ENCODE measurements around the gene LAMA2. TPM values are rescaled to one million over a fixed set of nuclear protein-coding genes. Genes with fewer than 3 reads are reported as not detected.
"Not testable (repeated sequence)": the region's sequence is repeated elsewhere in the genome, so short reads cannot be mapped to it uniquely, and the experiment has no call there.

LAMA2 gene
- polyA plus RNA-seq, 1 of the 3 experiments (the other 2 are of a cell fraction) = 0.92 TPM

- TF ChIP-seq REST (IDR thresholded peaks at IDR 0.05; ENCODE audit: low read depth, low read length) = no peak
- TF ChIP-seq EP300 (IDR thresholded peaks at IDR 0.05; ENCODE audit: borderline replicate concordance in 1 of 2, low read depth in 1 of 2, low read length in 1 of 2) = no peak
Measured at GRCh38 chr6:129150507-129150906, 267.6 kb downstream of the LAMA2 start (continued).

GRCh38 chr6:129153257-129153656 lies 270.3 kb downstream of the LAMA2 start:
- no peaks in the 10 kb centered on the region for H3K4me1 ChIP-seq (ENCODE audit: control insufficient read depth in 1 of 2, insufficient read depth in 2 of 2, low read depth in 1 of 2, low read length in 1 of 2)
- H3K36me3 ChIP-seq (replicated peaks in 1 of 2; ENCODE audit: control insufficient read depth in 1 of 2, insufficient read depth in 2 of 2, low read length in 1 of 2) = no peaks in the 10 kb centered on the region
- H4K20me1 ChIP-seq (ENCODE audit: insufficient read depth) = no peaks in the 10 kb centered on the region
- H2AFZ ChIP-seq (ENCODE audit: low read depth) = no peak overlapping the region
- no peaks in the 10 kb centered on the region for H3K9me3 ChIP-seq
- H3K27me3 ChIP-seq (ENCODE audit: insufficient read depth) = peaks cover 10% of the 10 kb centered on the region; the same call in 1 of the 2 replicates
- CTCF ChIA-PET = no interaction called here
- WGBS (ENCODE audit: low lambda C conversion rate) = 21% methylated on average over 4 of the region's 4 CpGs
- no peak overlapping the region for H3K4me2 ChIP-seq
- H3K9ac ChIP-seq = no peak overlapping the region
- POLR2A ChIA-PET = no interaction called here
- no peak overlapping the region for H3K4me3 ChIP-seq (ENCODE audit: low read depth in 2 of 2, low read length in 1 of 2)
- no peak for DNase-seq
- H3K9me2 ChIP-seq = no peaks in the 10 kb centered on the region
- H3F3A ChIP-seq (replicated peaks; ENCODE audit: insufficient read depth) = no peaks in the 10 kb centered on the region
- H3K27ac ChIP-seq (ENCODE audit: low read depth in 2 of 2, low read length in 1 of 2) = no peak overlapping the region
- no peak for TF ChIP-seq YY1 (IDR thresholded peaks at IDR 0.05; ENCODE audit: low read depth)
- TF ChIP-seq CHD2 (IDR thresholded peaks at IDR 0.05; ENCODE audit: low read length, partially characterized antibody) = no peak
- no peak for TF ChIP-seq JUND (IDR thresholded peaks at IDR 0.05)
- no peak for TF ChIP-seq MXI1 (IDR thresholded peaks at IDR 0.05; ENCODE audit: low read depth, low read length)
- TF ChIP-seq IRF3 (IDR thresholded peaks at IDR 0.05; ENCODE audit: low read depth, low read length) = no peak
- no peak for TF ChIP-seq SIN3A (IDR thresholded peaks at IDR 0.05; ENCODE audit: borderline replicate concordance, low read depth, low read length)
- no peak for TF ChIP-seq MAX (IDR thresholded peaks at IDR 0.05; ENCODE audit: low read depth)
- TF ChIP-seq RFX5 (IDR thresholded peaks at IDR 0.05; ENCODE audit: low read length) = no peak
- TF ChIP-seq USF2 (IDR thresholded peaks at IDR 0.05; ENCODE audit: borderline replicate concordance, low read depth, low read length) = no peak
- no peak for TF ChIP-seq CTCF (IDR thresholded peaks at IDR 0.05)
- TF ChIP-seq USF1 (IDR thresholded peaks at IDR 0.05; ENCODE audit: borderline replicate concordance, low read depth) = no peak
- TF ChIP-seq TAF1 (IDR thresholded peaks at IDR 0.05; ENCODE audit: borderline replicate concordance, low read depth, low read length) = no peak
- TF ChIP-seq RXRA (IDR thresholded peaks at IDR 0.05; ENCODE audit: borderline replicate concordance, low read depth) = no peak
- TF ChIP-seq RCOR1 (IDR thresholded peaks at IDR 0.05; ENCODE audit: low read length) = no peak
- TF ChIP-seq SMC3 (IDR thresholded peaks at IDR 0.05; ENCODE audit: low read depth, low read length) = no peak
- TF ChIP-seq GATA2 (CRISPR knock-in tag; IDR thresholded peaks at IDR 0.05) = no peak
- TF ChIP-seq FOXJ3 (CRISPR knock-in tag; IDR thresholded peaks at IDR 0.05) = no peak
- no peaks in the 10 kb centered on the region for H3K79me2 ChIP-seq (ENCODE audit: insufficient read depth)

- POLR2A ChIA-PET, H3K9me2 ChIP-seq: not testable (repeated sequence)
Measured at GRCh38 chr6:129159242-129159641, 276.3 kb downstream of the LAMA2 start.

More at GRCh38 chr6:129159242-129159641, 276.3 kb downstream of the LAMA2 start:
- H3K4me1 ChIP-seq (ENCODE audit: control insufficient read depth in 1 of 2, insufficient read depth in 2 of 2, low read depth in 1 of 2, low read length in 1 of 2); H3K9me3 ChIP-seq; CTCF ChIA-PET; H3K27me3 ChIP-seq (ENCODE audit: insufficient read depth); H3K4me2 ChIP-seq; H3K9ac ChIP-seq; H4K20me1 ChIP-seq (ENCODE audit: insufficient read depth); H3K36me3 ChIP-seq (replicated peaks in 1 of 2; ENCODE audit: control insufficient read depth in 1 of 2, insufficient read depth in 2 of 2, low read length in 1 of 2); H3K4me3 ChIP-seq (ENCODE audit: low read depth in 2 of 2, low read length in 1 of 2); H3K79me2 ChIP-seq (ENCODE audit: insufficient read depth); DNase-seq; H3K27ac ChIP-seq (ENCODE audit: low read depth in 2 of 2, low read length in 1 of 2); H3F3A ChIP-seq (replicated peaks; ENCODE audit: insufficient read depth): not testable (repeated sequence)
- 51% methylated on average over 17 of the region's 17 CpGs for whole genome bisulfite sequencing (ENCODE audit: low lambda C conversion rate)
- 0 out of 2 replicates have a peak overlapping the region, but pooled peaks have one; percentile 54 for H2AFZ ChIP-seq (ENCODE audit: low read depth)

Measured in SK-N-SH (cell line).